ENCODE measurements around the gene DMAC2.

DMAC2 gene

DNA sequence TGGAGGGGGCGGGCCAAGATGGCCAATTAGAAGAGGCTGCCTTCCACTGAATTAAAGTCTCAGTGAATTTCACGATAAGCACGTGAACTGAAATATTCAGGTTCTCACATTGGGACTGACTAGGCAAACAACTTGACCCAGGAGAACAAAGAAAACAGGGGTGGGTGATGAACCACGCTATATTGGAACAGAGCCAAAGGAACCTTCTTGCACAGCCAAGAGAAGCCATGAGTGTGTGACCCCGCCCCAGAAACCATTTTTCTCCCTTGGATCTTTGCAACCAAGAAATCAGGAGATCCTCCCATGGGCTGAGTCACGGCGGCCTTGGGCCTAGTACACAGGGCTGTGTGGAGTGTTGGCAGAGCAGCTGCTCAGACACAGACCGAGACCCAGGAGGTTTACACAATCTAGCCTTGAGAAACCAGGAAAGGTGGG, 40.1 kb upstream of the DMAC2 start:
- Histone ChIP-seq H3K4me2 (ENCODE audit: insufficient read depth, low read length) (no peak overlapping the region), H3K27ac (ENCODE audit: low read length) (no peak overlapping the region), H2AFZ (ENCODE audit: low read depth, low read length) (no peak overlapping the region), H3K4me1 (ENCODE audit: insufficient read depth, low read length) (no peaks in the 10 kb centered on the region), H3K36me3 (ENCODE audit: insufficient read depth, low read length) (no peaks in the 10 kb centered on the region), H3K79me2 (ENCODE audit: insufficient read depth, low read length) (no peaks in the 10 kb centered on the region), H3K9ac (ENCODE audit: low read depth, low read length) (no peak overlapping the region), H3K9me3 (ENCODE audit: insufficient read depth, low read length, severe bottlenecking) (no peaks in the 10 kb centered on the region), H4K20me1 (ENCODE audit: insufficient read depth, low read length) (no peaks in the 10 kb centered on the region; the same call in 1 of the 2 replicates), H3K4me3 (ENCODE audit: low read depth in 1 of 2, low read length in 2 of 2) (no peak overlapping the region), H3K27me3 (ENCODE audit: insufficient read depth, low read length, poor library complexity) (peaks cover 16% of the 10 kb centered on the region)
- TF ChIP-seq, protein P1, sequence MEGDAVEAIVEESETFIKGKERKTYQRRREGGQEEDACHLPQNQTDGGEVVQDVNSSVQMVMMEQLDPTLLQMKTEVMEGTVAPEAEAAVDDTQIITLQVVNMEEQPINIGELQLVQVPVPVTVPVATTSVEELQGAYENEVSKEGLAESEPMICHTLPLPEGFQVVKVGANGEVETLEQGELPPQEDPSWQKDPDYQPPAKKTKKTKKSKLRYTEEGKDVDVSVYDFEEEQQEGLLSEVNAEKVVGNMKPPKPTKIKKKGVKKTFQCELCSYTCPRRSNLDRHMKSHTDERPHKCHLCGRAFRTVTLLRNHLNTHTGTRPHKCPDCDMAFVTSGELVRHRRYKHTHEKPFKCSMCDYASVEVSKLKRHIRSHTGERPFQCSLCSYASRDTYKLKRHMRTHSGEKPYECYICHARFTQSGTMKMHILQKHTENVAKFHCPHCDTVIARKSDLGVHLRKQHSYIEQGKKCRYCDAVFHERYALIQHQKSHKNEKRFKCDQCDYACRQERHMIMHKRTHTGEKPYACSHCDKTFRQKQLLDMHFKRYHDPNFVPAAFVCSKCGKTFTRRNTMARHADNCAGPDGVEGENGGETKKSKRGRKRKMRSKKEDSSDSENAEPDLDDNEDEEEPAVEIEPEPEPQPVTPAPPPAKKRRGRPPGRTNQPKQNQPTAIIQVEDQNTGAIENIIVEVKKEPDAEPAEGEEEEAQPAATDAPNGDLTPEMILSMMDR (IDR thresholded peaks at IDR 0.05; ENCODE audit: borderline replicate concordance, extremely low read depth, low read length, poor library complexity, severe bottlenecking): no peak
- no peak for TF ChIP-seq EZH2 (IDR thresholded peaks at IDR 0.05; ENCODE audit: borderline replicate concordance, low read depth, low read length, severe bottlenecking)
- DNase-seq (no peak), ATAC-seq (ENCODE audit: insufficient read depth, low read depth) (no peak)

DNA sequence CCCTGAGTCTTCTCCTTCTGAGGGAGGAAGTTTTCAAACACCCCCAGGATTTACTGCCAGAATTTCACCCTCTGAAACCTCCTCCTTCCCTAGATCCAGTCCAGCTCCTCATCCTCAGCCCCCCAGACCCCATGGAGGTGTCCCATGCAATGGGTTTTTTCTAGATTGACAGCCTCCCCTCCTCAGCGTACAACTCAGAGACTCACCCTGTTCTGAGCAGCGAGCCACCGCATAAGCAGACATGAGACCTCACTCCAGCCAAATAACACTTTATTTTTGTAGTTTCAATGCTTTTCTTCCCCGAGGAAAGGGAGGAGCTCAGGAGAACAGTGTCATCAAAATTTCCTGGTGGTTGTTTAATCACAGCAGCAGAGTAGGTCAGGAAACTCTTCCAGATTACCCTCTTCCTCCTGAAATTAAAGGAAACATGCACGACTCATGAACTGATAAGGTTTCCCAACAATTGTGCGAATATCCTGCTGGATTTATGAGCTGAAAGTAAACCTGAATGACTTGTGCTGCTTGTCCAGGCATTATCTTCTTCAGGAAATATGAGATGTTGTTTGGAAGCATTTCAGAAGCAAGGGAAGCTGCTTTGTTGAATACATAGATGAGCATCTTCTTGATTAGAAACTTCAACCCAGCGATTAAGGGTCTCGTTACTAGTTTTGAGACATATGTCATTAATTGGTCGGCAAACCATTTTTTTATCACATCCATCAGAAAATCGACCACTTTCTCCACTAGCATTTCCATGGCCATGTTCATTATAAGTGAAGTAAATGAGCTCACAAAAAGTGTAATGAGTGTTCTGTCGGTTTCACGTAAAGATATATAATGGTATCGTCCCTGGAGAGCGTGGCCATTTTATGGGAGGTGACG, 39.4 kb upstream of the DMAC2 start:
- Histone ChIP-seq H3K9me3 (ENCODE audit: insufficient read depth, low read length, severe bottlenecking) (no peaks in the 10 kb centered on the region), H3K9ac (ENCODE audit: low read depth, low read length) (no peak overlapping the region), H3K27ac (ENCODE audit: low read length) (no peak overlapping the region), H2AFZ (ENCODE audit: low read depth, low read length) (no peak overlapping the region), H3K4me2 (ENCODE audit: insufficient read depth, low read length) (no peak overlapping the region), H3K79me2 (ENCODE audit: insufficient read depth, low read length) (no peaks in the 10 kb centered on the region), H3K36me3 (ENCODE audit: insufficient read depth, low read length) (no peaks in the 10 kb centered on the region), H3K4me1 (ENCODE audit: insufficient read depth, low read length) (no peaks in the 10 kb centered on the region), H4K20me1 (ENCODE audit: insufficient read depth, low read length) (no peaks in the 10 kb centered on the region; the same call in 1 of the 2 replicates), H3K27me3 (ENCODE audit: insufficient read depth, low read length, poor library complexity) (peaks cover 16% of the 10 kb centered on the region), H3K4me3 (ENCODE audit: low read depth in 1 of 2, low read length in 2 of 2) (no peak overlapping the region)
- ATAC-seq (ENCODE audit: insufficient read depth, low read depth): no peak
- TF ChIP-seq, protein P1 (IDR thresholded peaks at IDR 0.05; ENCODE audit: borderline replicate concordance, extremely low read depth, low read length, poor library complexity, severe bottlenecking): no peak
- TF ChIP-seq EZH2 (IDR thresholded peaks at IDR 0.05; ENCODE audit: borderline replicate concordance, low read depth, low read length, severe bottlenecking): no peak
- no peak for DNase-seq

DNA sequence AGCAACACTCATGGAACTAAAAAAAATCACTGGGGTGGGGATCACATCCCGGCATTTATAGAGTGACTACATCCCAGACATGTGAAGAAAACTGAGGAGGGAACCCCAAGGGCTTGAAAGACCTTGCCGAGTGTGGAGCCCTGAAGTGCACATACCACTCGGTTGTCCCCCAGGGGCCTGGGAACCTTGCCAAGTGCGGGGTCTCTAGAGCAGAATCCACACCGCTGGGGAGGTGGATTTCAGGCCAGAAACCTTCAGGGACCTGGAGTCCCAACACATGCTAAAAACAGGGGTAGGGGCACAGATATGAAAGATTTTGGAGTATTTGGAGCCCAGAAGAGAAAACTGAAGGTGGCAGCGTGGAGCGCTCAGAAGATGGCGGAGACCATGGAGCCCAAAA, 38.5 kb upstream of the DMAC2 start:
- peaks cover 19% of the 10 kb centered on the region for H3K27me3 ChIP-seq (ENCODE audit: insufficient read depth, low read length, poor library complexity)

More for the DNA sequence above, 38.5 kb upstream of the DMAC2 start:
- Histone ChIP-seq H3K4me3 (ENCODE audit: low read depth in 1 of 2, low read length in 2 of 2) (no peak overlapping the region), H3K27ac (ENCODE audit: low read length) (no peak overlapping the region), H3K36me3 (ENCODE audit: insufficient read depth, low read length) (no peaks in the 10 kb centered on the region), H3K4me1 (ENCODE audit: insufficient read depth, low read length) (no peaks in the 10 kb centered on the region), H2AFZ (ENCODE audit: low read depth, low read length) (no peak overlapping the region), H3K79me2 (ENCODE audit: insufficient read depth, low read length) (no peaks in the 10 kb centered on the region), H3K9ac (ENCODE audit: low read depth, low read length) (no peak overlapping the region), H4K20me1 (ENCODE audit: insufficient read depth, low read length) (no peaks in the 10 kb centered on the region; the same call in 1 of the 2 replicates), H3K9me3 (ENCODE audit: insufficient read depth, low read length, severe bottlenecking) (no peaks in the 10 kb centered on the region), H3K4me2 (ENCODE audit: insufficient read depth, low read length) (no peak overlapping the region)
- DNase-seq (no peak), ATAC-seq (ENCODE audit: insufficient read depth, low read depth) (no peak)
- TF ChIP-seq, protein P1 (IDR thresholded peaks at IDR 0.05; ENCODE audit: borderline replicate concordance, extremely low read depth, low read length, poor library complexity, severe bottlenecking): no peak
- no peak for TF ChIP-seq EZH2 (IDR thresholded peaks at IDR 0.05; ENCODE audit: borderline replicate concordance, low read depth, low read length, severe bottlenecking)
